Keratinocyte (primary cell): ENCODE data around the gene KHNYN. TPM values are rescaled to one million over a fixed set of nuclear protein-coding genes. Genes with fewer than 3 reads are reported as not detected.

Experiments used
- DNase-seq: peaks from one replicate; pipeline ENCODE4 v3.0.0-alpha.2; 2011; ENCODE audit warnings: low read depth, missing footprints, low spot score
- FAIRE-seq: peaks from 2 replicates; lab custom pipeline; 2011; peaks lifted over from hg19 to GRCh38; lab: Jason Lieb, UNC
- H2AFZ ChIP-seq: 2 replicates; pipeline ENCODE4 v1.6.0; 2012; ENCODE audit warnings: low read length, control low read depth, inconsistent platforms; ENCODE audit not compliant: control insufficient read depth
- H3K27ac ChIP-seq: 2 replicates; pipeline ENCODE4 v1.5.1; 2011; ENCODE audit warnings: low read length; ENCODE audit not compliant: control insufficient read depth, insufficient read depth
- H3K27me3 ChIP-seq: 3 replicates; pipeline ENCODE4 v1.6.0; 2011; ENCODE audit warnings: low read length; ENCODE audit not compliant: control insufficient read depth, insufficient read depth; ENCODE audit errors: extremely low read depth
- H3K36me3 ChIP-seq, 2 experiments: 2 replicates in 1 of 2; 3 replicates in 1 of 2; pipeline ENCODE4 v1.5.1; 2011; ENCODE audit warnings: low read length in 2 of 2, mild to moderate bottlenecking in 1 of 2; ENCODE audit not compliant: control insufficient read depth in 2 of 2, insufficient read depth in 2 of 2; ENCODE audit errors: extremely low read depth in 1 of 2
- H3K4me1 ChIP-seq: 3 replicates; pipeline ENCODE4 v1.5.1; 2011; ENCODE audit warnings: low read length; ENCODE audit not compliant: control insufficient read depth, insufficient read depth; ENCODE audit errors: extremely low read depth
- H3K4me2 ChIP-seq: 3 replicates; pipeline ENCODE4 v1.6.0; 2011; ENCODE audit warnings: low read depth, low read length; ENCODE audit not compliant: control insufficient read depth, insufficient read depth; ENCODE audit errors: extremely low read depth
- H3K4me3 ChIP-seq, 3 experiments: fragments of 200-600 bp in 1 of 3; sonication (generic) in 1 of 3; 2 replicates in 2 of 3; 3 replicates in 1 of 3; pipeline ENCODE4 v1.5.1; 2011 to 2016; ENCODE audit warnings: low read length in 3 of 3, mild to moderate bottlenecking in 3 of 3, control low read depth in 2 of 3, inconsistent platforms in 1 of 3, low read depth in 1 of 3, mixed read lengths in 1 of 3, mixed run types in 1 of 3, moderate library complexity in 1 of 3; ENCODE audit not compliant: control insufficient read depth in 2 of 3, insufficient read depth in 2 of 3; ENCODE audit errors: extremely low read depth in 1 of 3
- H3K79me2 ChIP-seq: 2 replicates; pipeline ENCODE4 v1.6.0; 2012; ENCODE audit warnings: low read length; ENCODE audit not compliant: control insufficient read depth, insufficient read depth
- H3K9ac ChIP-seq: 3 replicates; pipeline ENCODE4 v1.6.0; 2011; ENCODE audit warnings: low read length; ENCODE audit not compliant: control insufficient read depth, insufficient read depth; ENCODE audit errors: extremely low read depth
- H3K9me1 ChIP-seq: 3 replicates; pipeline ENCODE4 v1.6.0; 2011; ENCODE audit warnings: low read length; ENCODE audit not compliant: control insufficient read depth, insufficient read depth; ENCODE audit errors: extremely low read depth
- H3K9me3 ChIP-seq: 2 replicates; pipeline ENCODE4 v1.5.1; 2012; ENCODE audit warnings: low read depth, low read length; ENCODE audit not compliant: control insufficient read depth
- H4K20me1 ChIP-seq: 3 replicates; pipeline ENCODE4 v1.6.0; 2011; ENCODE audit warnings: low read length; ENCODE audit not compliant: control insufficient read depth, insufficient read depth; ENCODE audit errors: extremely low read depth
- EZH2 ChIP-seq: IDR thresholded peaks from one replicate; pipeline ENCODE4 v1.6.1; 2012; ENCODE audit warnings: inconsistent platforms, mild to moderate bottlenecking, low read length, moderate library complexity
- dilution Hi-C: fragments of 300-500 bp; cut with MboI; formaldehyde crosslinking; loops from one replicate; pipeline ENCODE4 v1.7.0; 2020; ENCODE audit warnings: low sequenced_read_pairs; ENCODE audit not compliant: extremely low pct_ligation_motif_present
- polyA plus RNA-seq, 5 experiments: library from polyadenylated mRNA; depleted of rRNA in 3 of 5; stranded (reverse) in 3 of 5; stranded (forward) in 1 of 5; unstranded in 1 of 5; fragments of >200 nt; gene quantifications; 1 replicate in 1 of 5; 2 replicates in 3 of 5; 3 replicates in 1 of 5; pipeline versions ENCODE4 v1.2.1 to v1.2.3, GENCODE V29; 2011 to 2012; ENCODE audit warnings: missing spikeins in 2 of 5, low read depth in 1 of 5, low replicate concordance in 1 of 5
- TF ChIP-seq, protein P1 (sequence below), 3 experiments: IDR thresholded peaks in 1 of 3; conservative IDR thresholded peaks in 1 of 3; optimal IDR thresholded peaks in 1 of 3; 2 replicates in 2 of 3; 3 replicates in 1 of 3; pipeline versions ENCODE3 to v1.5.1; 2011; ENCODE audit warnings: low read length in 3 of 3, mild to moderate bottlenecking in 3 of 3, moderate library complexity in 2 of 3, control low read depth in 1 of 3, inconsistent platforms in 1 of 3; ENCODE audit not compliant: insufficient read depth in 2 of 3; ENCODE audit errors: extremely low read depth in 1 of 3

KHNYN gene
- polyA plus RNA-seq, 1 donor (not counting 4 experiments of a cell fraction or from before 2014, with no cell fraction given): 26.0 TPM

- H3K9me3 ChIP-seq: no peaks in the 10 kb centered on the region
- H3K79me2 ChIP-seq: no peaks in the 10 kb centered on the region
- no peaks in the 10 kb centered on the region for H3K27me3 ChIP-seq
- H4K20me1 ChIP-seq: no peaks in the 10 kb centered on the region
- dilution Hi-C loops: no loop called here
- no peak overlapping the region for H3K4me3 ChIP-seq
- H3K9ac ChIP-seq: no peak overlapping the region
- H3K9me1 ChIP-seq: peaks cover 4% of the 10 kb centered on the region
- no peaks in the 10 kb centered on the region for H3K36me3 ChIP-seq
- H3K4me1 ChIP-seq: peaks cover 17% of the 10 kb centered on the region
- H3K4me2 ChIP-seq: no peak overlapping the region
- no peak overlapping the region for H2AFZ ChIP-seq
- DNase-seq: no peak
- no peak for TF ChIP-seq EZH2
- TF ChIP-seq, protein P1, sequence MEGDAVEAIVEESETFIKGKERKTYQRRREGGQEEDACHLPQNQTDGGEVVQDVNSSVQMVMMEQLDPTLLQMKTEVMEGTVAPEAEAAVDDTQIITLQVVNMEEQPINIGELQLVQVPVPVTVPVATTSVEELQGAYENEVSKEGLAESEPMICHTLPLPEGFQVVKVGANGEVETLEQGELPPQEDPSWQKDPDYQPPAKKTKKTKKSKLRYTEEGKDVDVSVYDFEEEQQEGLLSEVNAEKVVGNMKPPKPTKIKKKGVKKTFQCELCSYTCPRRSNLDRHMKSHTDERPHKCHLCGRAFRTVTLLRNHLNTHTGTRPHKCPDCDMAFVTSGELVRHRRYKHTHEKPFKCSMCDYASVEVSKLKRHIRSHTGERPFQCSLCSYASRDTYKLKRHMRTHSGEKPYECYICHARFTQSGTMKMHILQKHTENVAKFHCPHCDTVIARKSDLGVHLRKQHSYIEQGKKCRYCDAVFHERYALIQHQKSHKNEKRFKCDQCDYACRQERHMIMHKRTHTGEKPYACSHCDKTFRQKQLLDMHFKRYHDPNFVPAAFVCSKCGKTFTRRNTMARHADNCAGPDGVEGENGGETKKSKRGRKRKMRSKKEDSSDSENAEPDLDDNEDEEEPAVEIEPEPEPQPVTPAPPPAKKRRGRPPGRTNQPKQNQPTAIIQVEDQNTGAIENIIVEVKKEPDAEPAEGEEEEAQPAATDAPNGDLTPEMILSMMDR (optimal IDR thresholded peaks at IDR 0.05 in 1 of 3, IDR thresholded peaks at IDR 0.05 in 1 of 3, conservative IDR thresholded peaks at IDR 0.05 in 1 of 3; ENCODE audit: extremely low read depth in 1 of 3, insufficient read depth in 2 of 3, low read length in 3 of 3): no peak
- FAIRE-seq: no peak
- H3K27ac ChIP-seq: no peak overlapping the region
Measured at GRCh38 chr14:24414732-24415420, 14.9 kb upstream of the KHNYN start.

- Histone ChIP-seq H4K20me1 (no peaks in the 10 kb centered on the region), H3K79me2 (no peaks in the 10 kb centered on the region), H3K4me2 (no peak overlapping the region), H3K4me1 (peaks cover 17% of the 10 kb centered on the region), H3K27ac (no peak overlapping the region), H3K9me3 (no peaks in the 10 kb centered on the region), H3K9ac (no peak overlapping the region), H3K9me1 (peaks cover 4% of the 10 kb centered on the region), H3K4me3 (no peak overlapping the region), H3K36me3 (no peaks in the 10 kb centered on the region), H2AFZ (no peak overlapping the region), H3K27me3 (no peaks in the 10 kb centered on the region)
- FAIRE-seq: no peak
- no peak for DNase-seq
- dilution Hi-C loops: no loop called here
- TF ChIP-seq, protein P1 (optimal IDR thresholded peaks at IDR 0.05 in 1 of 3, IDR thresholded peaks at IDR 0.05 in 1 of 3, conservative IDR thresholded peaks at IDR 0.05 in 1 of 3; ENCODE audit: extremely low read depth in 1 of 3, insufficient read depth in 2 of 3, low read length in 3 of 3): no peak
- TF ChIP-seq EZH2: no peak
Measured at GRCh38 chr14:24415421-24416253, 14.1 kb upstream of the KHNYN start.
